K562 (cell line): ENCODE results near the gene TTLL10. TPM values are rescaled to one million over a fixed set of nuclear protein-coding genes. Genes with fewer than 3 reads are reported as not detected.

Experiments used
- MAFG ChIP-seq: fragments of 450-650 bp; conservative IDR thresholded peaks from 2 replicates; pipeline ENCODE4 v1.6.1; 2016; ENCODE audit warnings: missing genetic modification characterization, missing compliant biosample characterization
- NFRKB ChIP-seq: fragments of 450-650 bp; IDR thresholded peaks from 2 replicates; pipeline ENCODE4 v1.6.1; 2016; ENCODE audit warnings: low read depth
- RREB1 ChIP-seq: fragments of 250-450 bp; sonication (Bioruptor Pico); IDR thresholded peaks from 2 replicates; pipeline ENCODE4 v1.4.0; 2020
- RUNX1 ChIP-seq: sonication (generic); IDR thresholded peaks from 2 replicates; pipeline ENCODE4 v1.6.1; 2016; ENCODE audit warnings: antibody characterized with exemption, low read depth
- THRAP3 ChIP-seq: fragments of 450-650 bp; IDR thresholded peaks from 2 replicates; pipeline ENCODE4 v1.6.1; 2016; ENCODE audit warnings: mild to moderate bottlenecking, inconsistent platforms, borderline replicate concordance
- ZNF318 ChIP-seq, 2 experiments: fragments of 450-650 bp; IDR thresholded peaks; 2 replicates each; pipeline ENCODE4 v1.6.1; 2016; ENCODE audit warnings: mild to moderate bottlenecking in 2 of 2, borderline replicate concordance in 1 of 2, low read depth in 1 of 2, moderate library complexity in 1 of 2
- ZNF584 ChIP-seq: fragments of 200-800 bp; sonication (Bioruptor generic); IDR thresholded peaks from 2 replicates; pipeline ENCODE4 v1.6.1; 2016; ENCODE audit warnings: low read depth, mild to moderate bottlenecking, missing genetic modification characterization, missing compliant biosample characterization
- ZSCAN29 ChIP-seq: fragments of 450-650 bp; IDR thresholded peaks from 2 replicates; pipeline ENCODE4 v1.6.1; 2017
- polyA plus RNA-seq, 8 experiments: library from polyadenylated mRNA; depleted of rRNA in 4 of 8; stranded (reverse) in 5 of 8; unstranded in 3 of 8; fragments of >200 nt; fragmentation: Nextera tagmentation in 2 of 8; fragmentation: Illumina TruSeq in 1 of 8; extraction: Ambion mirVana in 2 of 8; extraction: Trizol in 1 of 8; gene quantifications; 2 replicates each; pipeline versions ENCODE4 v1.2.1 to v1.2.3, GENCODE V29; 2011 to 2014; ENCODE audit warnings: inconsistent platforms in 1 of 8, missing spikeins in 1 of 8
- total RNA-seq, 7 experiments: library from RNA; depleted of rRNA in 6 of 7; stranded (reverse); fragments of >200 nt in 6 of 7; fragmentation: Illumina TruSeq in 2 of 7; extraction: Trizol in 2 of 7; gene quantifications; 2 replicates each; pipeline versions ENCODE4 v1.2.1 to v1.2.3, GENCODE V29; 2011 to 2021; ENCODE audit warnings: low replicate concordance in 1 of 7
- TF ChIP-seq, protein P1 (sequence below), 3 experiments: fragments of 200-800 bp in 1 of 3; fragments of 250-450 bp in 1 of 3; fragments of 450-650 bp in 1 of 3; sonication (Bioruptor Pico) in 1 of 3; sonication (Bioruptor generic) in 1 of 3; formaldehyde crosslinking in 1 of 3; IDR thresholded peaks; 2 replicates each; pipeline versions ENCODE4 v1.6.1 to v1.8.0; 2016 to 2022; ENCODE audit warnings: mild to moderate bottlenecking in 2 of 3, missing genetic modification characterization in 2 of 3, missing compliant biosample characterization in 1 of 3, moderate library complexity in 1 of 3

Gene TTLL10
- total and polyA plus RNA-seq, 9 of the 15 experiments (the other 6 are each of a cell fraction or from before 2014, with no cell fraction given), result not detected

GRCh38 chr1:1232208-1232795 lies 58.6 kb downstream of the TTLL10 start, which contains the start of gene B3GALT6 (continued):
- no peak for TF ChIP-seq RREB1
- TF ChIP-seq, protein P1, sequence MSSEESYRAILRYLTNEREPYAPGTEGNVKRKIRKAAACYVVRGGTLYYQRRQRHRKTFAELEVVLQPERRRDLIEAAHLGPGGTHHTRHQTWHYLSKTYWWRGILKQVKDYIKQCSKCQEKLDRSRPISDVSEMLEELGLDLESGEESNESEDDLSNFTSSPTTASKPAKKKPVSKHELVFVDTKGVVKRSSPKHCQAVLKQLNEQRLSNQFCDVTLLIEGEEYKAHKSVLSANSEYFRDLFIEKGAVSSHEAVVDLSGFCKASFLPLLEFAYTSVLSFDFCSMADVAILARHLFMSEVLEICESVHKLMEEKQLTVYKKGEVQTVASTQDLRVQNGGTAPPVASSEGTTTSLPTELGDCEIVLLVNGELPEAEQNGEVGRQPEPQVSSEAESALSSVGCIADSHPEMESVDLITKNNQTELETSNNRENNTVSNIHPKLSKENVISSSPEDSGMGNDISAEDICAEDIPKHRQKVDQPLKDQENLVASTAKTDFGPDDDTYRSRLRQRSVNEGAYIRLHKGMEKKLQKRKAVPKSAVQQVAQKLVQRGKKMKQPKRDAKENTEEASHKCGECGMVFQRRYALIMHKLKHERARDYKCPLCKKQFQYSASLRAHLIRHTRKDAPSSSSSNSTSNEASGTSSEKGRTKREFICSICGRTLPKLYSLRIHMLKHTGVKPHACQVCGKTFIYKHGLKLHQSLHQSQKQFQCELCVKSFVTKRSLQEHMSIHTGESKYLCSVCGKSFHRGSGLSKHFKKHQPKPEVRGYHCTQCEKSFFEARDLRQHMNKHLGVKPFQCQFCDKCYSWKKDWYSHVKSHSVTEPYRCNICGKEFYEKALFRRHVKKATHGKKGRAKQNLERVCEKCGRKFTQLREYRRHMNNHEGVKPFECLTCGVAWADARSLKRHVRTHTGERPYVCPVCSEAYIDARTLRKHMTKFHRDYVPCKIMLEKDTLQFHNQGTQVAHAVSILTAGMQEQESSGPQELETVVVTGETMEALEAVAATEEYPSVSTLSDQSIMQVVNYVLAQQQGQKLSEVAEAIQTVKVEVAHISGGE (CRISPR knock-in tag; IDR thresholded peaks at IDR 0.05), result peak in 1 of 3 experiments; percentile 0; a peak in 1 of 6 replicates
- no peak for TF ChIP-seq MAFG (tag)
- no peak for TF ChIP-seq THRAP3
- no peak for TF ChIP-seq ZSCAN29
- no peak for TF ChIP-seq ZNF318 (IDR thresholded peaks at IDR 0.05; ENCODE audit: borderline replicate concordance in 1 of 2, low read depth in 1 of 2)
- TF ChIP-seq ZNF584 (CRISPR knock-in tag), result peak; percentile 53; the same call in 1 of the 2 replicates
- 0 out of 2 replicates have a peak, but pooled peaks have one; percentile 3 for TF ChIP-seq RUNX1
- no peak for TF ChIP-seq NFRKB
